Mononuclear cell (primary cell): ENCODE results near the gene GLT1D1. TPM values are rescaled to one million over a fixed set of nuclear protein-coding genes. Genes with fewer than 3 reads are reported as not detected.

Experiments used
- H3K27me3 ChIP-seq: 2 replicates; pipeline ENCODE4 v1.6.0; 2011; ENCODE audit warnings: low read length, control low read depth; ENCODE audit not compliant: insufficient read depth
- H3K4me1 ChIP-seq: 2 replicates; pipeline ENCODE4 v1.5.1; 2011; ENCODE audit warnings: mild to moderate bottlenecking, low read length, control low read depth; ENCODE audit not compliant: insufficient read depth
- H3K4me3 ChIP-seq: 2 replicates; pipeline ENCODE4 v1.5.1; 2011; ENCODE audit warnings: mild to moderate bottlenecking, low read length, moderate library complexity
- H3K9me3 ChIP-seq: 2 replicates; pipeline ENCODE4 v1.5.1; 2011; ENCODE audit warnings: low read depth, mild to moderate bottlenecking, control low read depth, low read length
- total RNA-seq: library from RNA; depleted of rRNA; stranded (reverse); fragments of >200 nt; gene quantifications from one replicate; pipeline ENCODE4 v1.2.3, GENCODE V29; 2012

Gene GLT1D1
- total RNA-seq, 1 donor: 9.8 TPM

DNA sequence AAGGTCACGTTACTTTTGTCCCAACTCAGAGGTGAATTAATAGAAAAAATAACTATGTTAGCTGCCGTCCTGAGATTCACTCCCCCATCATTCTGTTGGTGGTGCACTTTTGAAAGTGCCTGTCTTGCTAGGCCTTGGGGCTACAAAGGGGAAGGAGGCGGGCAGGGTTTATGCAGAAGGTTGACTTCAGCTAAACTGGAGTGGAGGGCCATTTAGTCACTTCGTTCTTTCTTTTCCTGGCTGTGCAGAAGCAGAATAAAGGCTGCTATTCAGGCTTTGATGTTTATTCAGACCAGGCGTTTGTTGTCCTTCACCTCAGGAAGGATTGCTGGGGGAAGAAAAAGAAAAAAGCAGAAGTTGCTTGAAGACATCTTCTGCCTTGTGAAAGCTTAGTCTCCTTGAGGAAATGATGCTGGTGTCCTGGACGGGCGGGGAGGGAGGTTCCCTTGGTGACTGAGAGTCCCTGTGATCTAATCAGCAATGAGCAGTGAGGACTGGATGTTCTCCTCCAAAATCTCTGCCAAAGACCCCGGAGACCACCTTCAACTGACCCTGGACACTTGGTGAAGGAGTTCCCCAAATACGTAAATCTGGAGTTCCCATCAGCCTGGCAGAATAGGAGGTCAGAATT is 4.0 kb downstream of the GLT1D1 start:
- Histone ChIP-seq H3K9me3 (no peaks in the 10 kb centered on the region), H3K27me3 (peaks cover 4% of the 10 kb centered on the region), H3K4me3 (no peak overlapping the region), H3K4me1 (peaks cover 52% of the 10 kb centered on the region)

DNA sequence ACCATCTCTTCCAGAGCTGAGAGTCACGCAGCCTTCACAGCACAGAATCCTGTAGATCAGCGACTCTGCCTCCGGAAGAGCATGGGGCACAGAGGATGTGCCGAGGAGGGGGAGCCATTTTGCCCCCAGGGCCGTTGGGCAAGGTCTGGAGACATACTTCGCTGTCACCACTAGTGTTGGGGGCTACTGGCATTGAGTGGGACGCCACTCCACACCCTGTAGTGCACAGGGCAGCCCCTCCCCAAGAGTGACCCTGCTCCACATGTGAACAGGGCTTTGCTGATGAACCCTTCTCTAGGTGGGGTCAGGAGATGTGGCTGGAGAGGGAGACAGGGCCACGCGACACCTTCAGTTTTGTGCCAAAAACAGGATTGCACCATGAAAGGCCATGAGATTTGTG is 6.0 kb downstream of the GLT1D1 start:
- no peak overlapping the region for H3K4me3 ChIP-seq
- no peaks in the 10 kb centered on the region for H3K9me3 ChIP-seq
- peaks cover 4% of the 10 kb centered on the region for H3K27me3 ChIP-seq
- peaks cover 39% of the 10 kb centered on the region for H3K4me1 ChIP-seq

DNA sequence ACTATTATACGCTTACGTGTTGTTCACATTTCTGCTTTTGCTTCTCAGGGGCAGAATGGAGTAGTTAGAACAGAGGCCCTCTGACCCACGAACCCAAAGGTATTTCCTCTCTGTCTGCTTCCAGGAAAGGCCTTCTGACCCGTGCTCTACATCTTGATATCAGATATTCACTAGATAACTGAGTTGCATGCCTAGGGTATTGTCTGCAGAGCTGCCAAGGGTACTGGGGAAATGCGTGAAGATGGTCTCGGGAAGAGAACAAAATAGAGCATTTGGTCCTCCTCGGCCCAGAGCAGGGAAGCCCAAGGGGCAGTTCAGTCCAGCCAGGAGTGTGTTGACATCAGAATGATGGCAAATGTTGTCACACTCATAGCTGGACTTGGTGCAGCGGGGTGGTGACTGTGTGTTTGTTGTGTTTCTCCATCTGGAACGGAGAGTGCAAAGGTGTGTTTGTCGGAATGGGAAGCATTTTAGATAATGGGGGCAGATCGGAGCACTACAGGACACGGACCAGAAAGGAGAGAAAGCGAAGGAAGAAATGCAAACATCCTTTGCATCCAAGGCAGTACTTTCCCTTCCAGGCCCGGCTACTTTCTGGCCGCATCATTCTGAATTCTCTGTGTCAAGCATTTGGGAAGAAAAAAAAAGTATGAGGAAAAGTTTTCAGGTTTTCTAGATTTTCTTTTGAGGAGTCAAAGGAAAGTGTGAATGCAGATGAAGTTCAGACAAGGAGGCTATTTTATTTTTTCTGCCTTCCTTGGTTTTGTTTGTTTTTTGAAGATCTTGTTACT is 8.1 kb downstream of the GLT1D1 start:
- H3K9me3 ChIP-seq: no peaks in the 10 kb centered on the region
- H3K4me1 ChIP-seq: peaks cover 19% of the 10 kb centered on the region
- H3K4me3 ChIP-seq: no peak overlapping the region
- no peaks in the 10 kb centered on the region for H3K27me3 ChIP-seq

DNA sequence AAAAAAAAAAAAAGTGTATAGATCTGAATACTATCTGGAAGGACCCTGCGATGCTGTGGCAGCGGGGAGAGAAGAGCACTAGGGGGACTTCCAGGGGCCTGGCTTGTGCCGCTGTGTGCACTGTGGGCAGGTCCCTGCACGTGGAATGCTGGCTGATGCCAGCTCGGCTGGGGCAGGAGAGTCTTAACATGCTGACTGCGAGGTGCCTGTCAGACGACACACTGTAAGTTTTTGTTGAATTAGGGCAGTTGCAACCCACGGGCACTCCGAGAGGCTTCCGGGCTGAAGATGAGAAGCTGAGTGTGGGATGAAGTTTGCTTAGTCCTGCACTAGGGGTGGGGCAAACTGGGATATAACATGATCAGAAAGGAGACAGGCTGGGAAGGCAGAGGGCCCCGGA is 10.7 kb downstream of the GLT1D1 start:
- no peak overlapping the region for H3K4me3 ChIP-seq
- no peaks in the 10 kb centered on the region for H3K9me3 ChIP-seq
- no peaks in the 10 kb centered on the region for H3K27me3 ChIP-seq
- H3K4me1 ChIP-seq: no peaks in the 10 kb centered on the region

DNA sequence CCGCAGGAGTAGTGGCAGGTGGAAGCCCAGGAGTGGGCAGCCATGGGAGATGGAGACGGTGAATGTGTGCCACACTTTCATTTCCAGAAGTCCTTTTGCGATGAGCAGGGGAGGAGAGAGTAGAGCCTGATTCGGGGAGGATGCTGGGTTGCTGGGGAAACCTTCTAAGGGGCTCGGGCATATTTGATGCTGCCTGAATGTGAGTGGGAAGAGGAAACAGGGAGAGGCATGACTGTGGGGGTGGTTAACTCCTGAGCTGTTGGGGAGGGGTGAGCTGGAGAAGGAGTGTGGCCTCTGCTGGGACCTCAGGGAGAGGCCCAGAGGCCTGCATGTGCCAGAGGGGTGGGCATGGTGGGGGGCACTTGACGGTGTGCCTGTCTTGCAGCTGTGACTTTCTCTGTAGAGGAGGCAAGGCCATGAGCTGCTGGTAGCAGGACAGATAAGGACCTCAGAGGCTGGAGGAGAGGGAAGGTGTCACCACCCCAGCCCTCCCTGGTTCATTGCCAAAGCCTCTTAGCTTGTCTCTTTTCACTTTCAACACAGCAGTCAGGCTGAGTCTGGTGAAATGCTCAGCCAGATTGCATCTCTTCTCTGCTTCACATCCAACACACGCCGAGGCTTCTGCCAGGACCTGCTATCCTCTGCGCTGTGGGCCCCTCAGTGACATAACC is 11.4 kb downstream of the GLT1D1 start:
- H3K9me3 ChIP-seq: no peaks in the 10 kb centered on the region
- H3K4me1 ChIP-seq: no peaks in the 10 kb centered on the region
- no peaks in the 10 kb centered on the region for H3K27me3 ChIP-seq
- H3K4me3 ChIP-seq: no peak overlapping the region

DNA sequence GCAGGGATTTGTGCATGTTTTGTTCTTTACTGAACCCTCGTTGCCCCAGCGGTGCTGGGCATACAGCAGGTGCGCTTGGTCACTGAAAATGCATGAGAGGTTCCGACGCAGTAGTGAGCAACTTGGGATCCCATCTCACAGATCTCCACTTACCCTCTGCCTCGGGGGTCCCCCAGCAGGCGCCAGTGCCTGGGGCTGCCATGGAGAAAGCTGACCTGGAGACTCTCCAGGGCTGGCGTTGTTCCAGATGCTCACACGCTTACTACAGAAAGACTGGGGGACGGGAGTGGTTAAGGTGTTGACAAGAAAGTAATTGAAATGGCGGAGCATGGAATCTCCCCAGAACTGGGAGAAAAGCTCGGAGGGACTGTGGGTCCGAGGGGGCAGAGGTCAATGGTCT is 14.2 kb downstream of the GLT1D1 start:
- Histone ChIP-seq H3K27me3 (no peaks in the 10 kb centered on the region), H3K4me1 (no peaks in the 10 kb centered on the region)

DNA sequence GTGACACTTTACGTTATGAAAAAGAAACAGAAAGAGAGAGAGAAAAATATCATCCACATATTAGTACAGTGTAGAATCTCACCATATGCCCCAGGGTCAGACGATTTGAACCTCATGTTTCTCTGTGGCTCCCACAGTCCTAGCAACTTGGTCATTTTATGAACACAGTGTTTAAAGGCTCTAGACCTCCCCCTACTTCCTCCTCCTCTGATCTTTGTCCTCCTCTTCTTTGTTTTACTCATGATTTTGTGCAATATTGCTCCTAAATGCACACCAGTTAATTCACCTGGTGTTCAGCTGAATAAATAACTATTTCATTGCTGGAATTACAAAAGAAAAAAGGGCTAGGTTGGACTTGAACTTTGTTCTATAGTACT is 18.2 kb downstream of the GLT1D1 start:
- peaks cover 4% of the 10 kb centered on the region for H3K9me3 ChIP-seq
- H3K27me3 ChIP-seq: no peaks in the 10 kb centered on the region
- no peak overlapping the region for H3K4me3 ChIP-seq
- no peaks in the 10 kb centered on the region for H3K4me1 ChIP-seq

More for the DNA sequence above, 14.2 kb downstream of the GLT1D1 start:
- Histone ChIP-seq H3K4me3 (no peak overlapping the region), H3K9me3 (no peaks in the 10 kb centered on the region)

DNA sequence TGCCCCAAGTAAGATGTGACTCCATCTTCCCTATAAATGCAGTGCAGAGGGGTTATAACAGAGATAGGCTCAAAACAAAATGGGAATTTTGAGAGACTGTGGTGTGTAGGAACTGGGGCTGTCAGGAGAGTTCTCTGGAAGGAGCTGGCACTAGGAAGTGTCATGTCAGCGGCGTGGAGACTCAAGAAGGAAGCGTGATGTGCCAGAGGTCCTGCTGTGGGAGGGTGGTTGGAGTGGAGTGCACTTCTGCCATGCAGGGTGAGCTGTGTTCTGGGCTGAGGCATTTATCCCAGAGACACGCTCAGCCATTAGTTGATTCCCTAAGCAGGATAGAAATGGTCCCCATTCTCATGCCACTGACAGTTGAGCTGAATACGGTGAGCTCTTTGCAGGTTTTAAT is 19.0 kb downstream of the GLT1D1 start:
- no peaks in the 10 kb centered on the region for H3K4me1 ChIP-seq
- no peak overlapping the region for H3K4me3 ChIP-seq
- H3K9me3 ChIP-seq: peaks cover 11% of the 10 kb centered on the region
- no peaks in the 10 kb centered on the region for H3K27me3 ChIP-seq

DNA sequence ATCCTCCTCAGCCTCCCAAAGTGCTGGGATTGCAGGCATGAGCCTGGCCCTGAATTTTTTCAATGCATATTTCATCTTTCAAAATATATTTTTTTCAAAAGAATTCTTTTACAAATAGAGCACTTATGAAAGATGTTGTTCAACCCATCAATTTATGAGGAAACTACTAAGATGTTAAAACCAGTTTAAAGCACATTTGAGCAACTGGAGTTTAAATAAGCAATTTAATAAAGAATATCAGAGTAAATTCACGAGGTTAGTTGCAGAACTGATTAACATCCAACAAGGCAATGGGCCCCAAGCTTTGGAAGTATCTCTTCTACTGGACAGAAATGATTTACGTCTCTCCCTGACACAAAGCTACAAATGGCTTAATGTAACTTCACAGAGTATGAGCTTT is 23.3 kb downstream of the GLT1D1 start:
- H3K27me3 ChIP-seq: no peaks in the 10 kb centered on the region
- peaks cover 11% of the 10 kb centered on the region for H3K9me3 ChIP-seq
- no peaks in the 10 kb centered on the region for H3K4me1 ChIP-seq
- H3K4me3 ChIP-seq: no peak overlapping the region

DNA sequence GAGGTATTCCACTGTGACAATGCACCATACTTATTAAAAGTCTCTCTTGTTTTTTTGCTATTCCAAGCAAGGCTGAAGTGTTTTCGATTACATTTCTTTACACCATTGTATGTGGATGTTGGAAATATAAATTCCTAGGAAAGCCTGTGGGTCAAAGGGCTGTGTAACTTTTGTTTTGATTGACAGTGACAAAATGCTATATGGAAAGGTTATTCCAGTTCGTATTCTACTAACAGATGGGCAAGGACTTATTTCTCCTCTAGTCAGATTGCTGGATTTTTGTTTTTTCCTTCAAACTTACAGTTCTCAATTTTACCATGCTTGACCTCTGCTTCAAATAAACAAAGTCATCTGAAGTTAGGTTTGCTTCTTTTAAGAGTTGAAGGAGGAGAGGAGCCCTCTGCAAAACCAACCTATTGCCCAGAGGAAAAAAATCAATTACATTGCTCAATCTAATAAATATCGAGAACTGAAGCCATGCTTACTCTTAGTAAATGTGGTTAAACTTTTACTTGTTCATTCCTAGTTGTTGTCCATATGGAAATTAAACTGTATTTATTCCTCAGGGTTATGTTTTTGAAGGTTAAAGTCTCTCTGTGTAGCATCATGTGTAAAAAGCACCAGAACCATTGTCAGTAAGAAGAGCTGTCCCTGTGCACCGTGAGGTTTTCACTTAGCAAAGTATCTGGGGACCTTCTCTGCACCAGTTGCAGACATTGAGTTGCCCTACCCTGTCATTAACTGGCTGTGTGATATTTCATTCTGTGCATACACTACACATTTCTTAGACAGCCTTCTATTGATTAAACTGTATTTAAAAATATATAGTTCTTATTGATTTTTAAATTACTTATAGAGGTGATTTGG is 26.9 kb downstream of the GLT1D1 start:
- no peaks in the 10 kb centered on the region for H3K4me1 ChIP-seq
- H3K27me3 ChIP-seq: no peaks in the 10 kb centered on the region
- peaks cover 11% of the 10 kb centered on the region for H3K9me3 ChIP-seq
- no peak overlapping the region for H3K4me3 ChIP-seq

DNA sequence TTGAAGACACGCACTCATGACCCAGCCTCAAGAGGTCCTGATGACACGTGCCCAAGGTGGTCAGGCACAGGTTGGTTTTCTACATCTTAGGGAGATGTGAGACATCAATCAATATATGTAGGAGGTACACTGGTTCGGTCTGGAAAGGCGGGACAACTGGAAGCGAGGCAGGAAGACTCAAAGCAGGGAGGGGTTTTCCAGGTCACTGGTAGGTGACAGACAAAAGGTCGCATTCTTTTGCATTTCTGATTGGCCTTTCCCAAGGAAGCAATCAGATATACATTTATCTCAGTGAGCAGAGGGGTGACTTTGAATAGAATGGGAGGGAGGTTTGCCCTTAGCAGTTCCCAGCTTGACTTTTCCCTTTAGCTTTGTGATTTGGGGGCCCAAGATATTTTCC is 38.6 kb downstream of the GLT1D1 start:
- Histone ChIP-seq H3K4me3 (no peak overlapping the region), H3K9me3 (no peaks in the 10 kb centered on the region), H3K4me1 (no peaks in the 10 kb centered on the region), H3K27me3 (no peaks in the 10 kb centered on the region)

DNA sequence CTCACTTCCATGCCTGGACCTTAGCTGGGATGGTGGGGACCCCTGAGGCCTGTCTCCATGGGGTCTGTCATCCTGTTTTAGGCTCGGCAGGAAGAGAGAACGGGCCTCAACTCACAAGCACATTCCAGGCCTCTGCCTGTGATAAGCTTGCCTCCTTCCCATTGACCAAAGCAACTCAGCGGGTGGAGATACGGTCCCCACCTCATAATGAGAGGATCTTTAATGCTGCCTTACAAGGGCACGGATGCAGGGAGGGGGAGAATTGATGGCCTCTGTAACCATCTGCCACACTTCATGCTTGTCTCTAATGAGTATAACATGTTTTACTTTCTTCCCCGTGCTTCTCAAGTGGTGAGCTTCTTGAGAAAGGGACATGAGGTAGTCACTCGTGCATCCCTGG is 50.0 kb downstream of the GLT1D1 start:
- Histone ChIP-seq H3K9me3 (no peaks in the 10 kb centered on the region), H3K27me3 (no peaks in the 10 kb centered on the region), H3K4me3 (no peak overlapping the region), H3K4me1 (no peaks in the 10 kb centered on the region)

DNA sequence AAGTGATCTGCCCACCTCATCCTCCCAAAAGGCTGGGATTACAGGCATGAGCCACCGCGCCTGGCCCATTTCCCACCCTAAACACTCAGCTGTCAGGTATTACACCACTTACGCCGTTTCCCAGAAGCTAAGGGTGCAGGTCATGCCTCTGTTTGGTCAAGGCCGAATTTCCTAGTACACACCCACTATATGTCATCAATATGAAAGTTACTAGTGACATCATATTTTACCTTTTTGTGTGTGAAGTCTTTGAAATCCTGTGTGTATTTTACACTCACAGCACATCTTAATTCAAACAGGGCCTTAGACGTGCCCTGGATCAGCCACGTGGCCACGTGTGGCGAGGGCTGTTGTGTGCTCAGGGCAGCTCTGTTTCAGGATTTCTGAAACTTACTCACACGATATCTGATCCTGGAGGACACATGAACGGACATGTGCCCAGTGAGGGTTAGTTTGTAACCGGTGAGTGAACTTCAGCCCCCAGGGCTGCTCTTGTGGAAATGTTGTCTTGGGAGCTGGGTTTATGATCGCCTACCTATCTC is 51.8 kb downstream of the GLT1D1 start:
- Histone ChIP-seq H3K9me3 (no peaks in the 10 kb centered on the region), H3K4me3 (no peak overlapping the region), H3K4me1 (no peaks in the 10 kb centered on the region), H3K27me3 (no peaks in the 10 kb centered on the region)

DNA sequence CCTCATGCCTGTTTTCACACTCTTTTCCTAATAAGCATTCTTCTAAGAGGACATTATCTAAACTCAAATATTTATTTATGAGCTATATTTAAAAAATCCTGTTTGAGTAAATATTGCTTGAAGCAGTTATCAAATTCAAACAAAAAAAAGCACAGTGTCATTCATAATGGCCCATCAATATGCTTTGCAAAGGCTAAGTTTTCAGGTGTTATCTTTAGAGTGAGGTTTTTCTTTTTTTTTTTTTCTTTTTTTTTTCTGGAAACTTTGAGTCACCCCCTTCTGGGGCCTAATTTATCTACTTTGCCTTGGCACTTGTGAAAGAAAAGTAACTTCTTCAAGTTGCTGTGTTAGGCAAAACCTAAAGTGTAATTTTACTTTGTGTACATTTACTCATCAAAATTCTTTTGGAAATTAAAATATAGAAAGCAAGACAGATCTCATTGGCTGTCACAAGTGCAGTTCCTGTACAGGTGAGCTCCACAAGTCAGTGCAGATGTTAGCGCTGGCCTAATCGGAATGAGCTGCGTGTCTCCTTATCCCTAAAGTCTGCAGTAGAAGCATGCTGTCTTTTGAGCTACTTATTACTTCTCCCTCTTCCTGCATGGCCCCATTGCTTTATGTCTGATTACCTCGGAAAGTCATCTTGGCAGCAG is 53.3 kb downstream of the GLT1D1 start:
- Histone ChIP-seq H3K4me3 (no peak overlapping the region), H3K9me3 (no peaks in the 10 kb centered on the region), H3K27me3 (no peaks in the 10 kb centered on the region), H3K4me1 (no peaks in the 10 kb centered on the region)
